Measurements from ENCODE around the gene BNIP5.
"Not testable (repeated sequence)": the region's sequence is repeated elsewhere in the genome, so short reads cannot be mapped to it uniquely, and the experiment has no call there.

The BNIP5 gene

GRCh38 chr6:36367743-36368142 is 31.1 kb upstream of the BNIP5 start:
- TF ChIP-seq, protein P1, sequence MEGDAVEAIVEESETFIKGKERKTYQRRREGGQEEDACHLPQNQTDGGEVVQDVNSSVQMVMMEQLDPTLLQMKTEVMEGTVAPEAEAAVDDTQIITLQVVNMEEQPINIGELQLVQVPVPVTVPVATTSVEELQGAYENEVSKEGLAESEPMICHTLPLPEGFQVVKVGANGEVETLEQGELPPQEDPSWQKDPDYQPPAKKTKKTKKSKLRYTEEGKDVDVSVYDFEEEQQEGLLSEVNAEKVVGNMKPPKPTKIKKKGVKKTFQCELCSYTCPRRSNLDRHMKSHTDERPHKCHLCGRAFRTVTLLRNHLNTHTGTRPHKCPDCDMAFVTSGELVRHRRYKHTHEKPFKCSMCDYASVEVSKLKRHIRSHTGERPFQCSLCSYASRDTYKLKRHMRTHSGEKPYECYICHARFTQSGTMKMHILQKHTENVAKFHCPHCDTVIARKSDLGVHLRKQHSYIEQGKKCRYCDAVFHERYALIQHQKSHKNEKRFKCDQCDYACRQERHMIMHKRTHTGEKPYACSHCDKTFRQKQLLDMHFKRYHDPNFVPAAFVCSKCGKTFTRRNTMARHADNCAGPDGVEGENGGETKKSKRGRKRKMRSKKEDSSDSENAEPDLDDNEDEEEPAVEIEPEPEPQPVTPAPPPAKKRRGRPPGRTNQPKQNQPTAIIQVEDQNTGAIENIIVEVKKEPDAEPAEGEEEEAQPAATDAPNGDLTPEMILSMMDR (IDR thresholded peaks at IDR 0.05; ENCODE audit: poor library complexity, severe bottlenecking) = no peak
- no peak for ATAC-seq (ENCODE audit: low read depth)
- DNase-seq (ENCODE audit: low spot score) = no peak
- H3K36me3 ChIP-seq (ENCODE audit: low read depth) = no peaks in the 10 kb centered on the region
- H3K4me3 ChIP-seq (ENCODE audit: severe bottlenecking) = no peak overlapping the region
- H3K9me3 ChIP-seq (ENCODE audit: severe bottlenecking) = no peaks in the 10 kb centered on the region
- H3K27me3 ChIP-seq (ENCODE audit: insufficient read depth, poor library complexity, severe bottlenecking) = no peaks in the 10 kb centered on the region
- H3K27ac ChIP-seq (ENCODE audit: poor library complexity, severe bottlenecking) = no peak overlapping the region
- H3K4me1 ChIP-seq (ENCODE audit: insufficient read depth, poor library complexity, severe bottlenecking) = no peaks in the 10 kb centered on the region

- Histone ChIP-seq H3K36me3 (ENCODE audit: low read depth) (no peaks in the 10 kb centered on the region), H3K27me3 (ENCODE audit: insufficient read depth, poor library complexity, severe bottlenecking) (no peaks in the 10 kb centered on the region), H3K9me3 (ENCODE audit: severe bottlenecking) (no peaks in the 10 kb centered on the region), H3K4me1 (ENCODE audit: insufficient read depth, poor library complexity, severe bottlenecking) (no peaks in the 10 kb centered on the region), H3K4me3 (ENCODE audit: severe bottlenecking) (no peak overlapping the region), H3K27ac (ENCODE audit: poor library complexity, severe bottlenecking) (no peak overlapping the region)
- no peak for DNase-seq (ENCODE audit: low spot score)
- no peak for ATAC-seq (ENCODE audit: low read depth)
- TF ChIP-seq, protein P1 (IDR thresholded peaks at IDR 0.05; ENCODE audit: poor library complexity, severe bottlenecking) = no peak
Observed at GRCh38 chr6:36364669-36365479, 28.2 kb upstream of the BNIP5 start.

- not testable (repeated sequence) for H3K36me3 ChIP-seq (ENCODE audit: low read depth); ATAC-seq (ENCODE audit: low read depth); H3K27ac ChIP-seq (ENCODE audit: poor library complexity, severe bottlenecking); H3K4me3 ChIP-seq (ENCODE audit: severe bottlenecking); H3K4me1 ChIP-seq (ENCODE audit: insufficient read depth, poor library complexity, severe bottlenecking); DNase-seq (ENCODE audit: low spot score); H3K27me3 ChIP-seq (ENCODE audit: insufficient read depth, poor library complexity, severe bottlenecking); H3K9me3 ChIP-seq (ENCODE audit: severe bottlenecking)
Observed at GRCh38 chr6:36364061-36364635, 27.5 kb upstream of the BNIP5 start.

DNA sequence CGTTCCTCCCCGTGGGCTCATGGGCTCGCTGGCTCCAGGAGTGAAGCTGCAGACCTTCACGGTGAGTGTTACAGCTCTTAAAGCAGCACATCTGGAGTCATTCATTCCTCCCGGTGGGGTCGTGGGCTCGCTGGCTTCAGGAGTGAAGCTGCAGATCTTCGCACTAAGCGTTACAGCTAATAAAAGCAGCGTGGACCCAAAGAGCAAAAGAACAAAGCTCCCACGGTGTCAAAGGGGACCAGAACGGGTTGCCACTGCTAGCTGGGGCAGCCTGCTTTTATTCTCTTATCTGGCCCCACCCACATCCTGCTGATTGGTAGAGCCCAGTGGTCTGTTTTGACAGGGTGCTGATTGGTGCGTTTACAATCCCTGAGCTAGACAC is 26.7 kb upstream of the BNIP5 start:
- H3K27me3 ChIP-seq (ENCODE audit: insufficient read depth, poor library complexity, severe bottlenecking); H3K4me1 ChIP-seq (ENCODE audit: insufficient read depth, poor library complexity, severe bottlenecking); H3K27ac ChIP-seq (ENCODE audit: poor library complexity, severe bottlenecking); DNase-seq (ENCODE audit: low spot score); H3K4me3 ChIP-seq (ENCODE audit: severe bottlenecking); H3K9me3 ChIP-seq (ENCODE audit: severe bottlenecking); H3K36me3 ChIP-seq (ENCODE audit: low read depth); ATAC-seq (ENCODE audit: low read depth): not testable (repeated sequence)

GRCh38 chr6:36362551-36363370 is 26.1 kb upstream of the BNIP5 start:
- Histone ChIP-seq H3K4me1 (ENCODE audit: insufficient read depth, poor library complexity, severe bottlenecking) (no peaks in the 10 kb centered on the region), H3K27ac (ENCODE audit: poor library complexity, severe bottlenecking) (no peak overlapping the region), H3K4me3 (ENCODE audit: severe bottlenecking) (no peak overlapping the region), H3K9me3 (ENCODE audit: severe bottlenecking) (no peaks in the 10 kb centered on the region), H3K36me3 (ENCODE audit: low read depth) (no peaks in the 10 kb centered on the region), H3K27me3 (ENCODE audit: insufficient read depth, poor library complexity, severe bottlenecking) (no peaks in the 10 kb centered on the region)
- no peak for DNase-seq (ENCODE audit: low spot score)
- no peak for ATAC-seq (ENCODE audit: low read depth)
- TF ChIP-seq, protein P1 (IDR thresholded peaks at IDR 0.05; ENCODE audit: poor library complexity, severe bottlenecking) = no peak

All from RWPE2 (cell line).